Measurements from ENCODE around the gene TRAF3IP1.

The TRAF3IP1 gene

GRCh38 chr2:238294393-238295143 is 25.8 kb upstream of the TRAF3IP1 start:
- in situ Hi-C loops (cut with HindIII; ENCODE audit: low sequenced_read_pairs), result no loop called here
- H3K4me3 ChIP-seq (ENCODE audit: low read depth, low read length), result no peak overlapping the region
- no peak for TF ChIP-seq CTCF (IDR thresholded peaks at IDR 0.05; ENCODE audit: low read depth, low read length, missing control alignments)
- DNase-seq (ENCODE audit: low read depth), result no peak

- in situ Hi-C loops (cut with HindIII; ENCODE audit: low sequenced_read_pairs), result no loop called here
- TF ChIP-seq CTCF (IDR thresholded peaks at IDR 0.05; ENCODE audit: low read depth, low read length, missing control alignments), result no peak
- DNase-seq (ENCODE audit: low read depth), result no peak
- H3K4me3 ChIP-seq (ENCODE audit: low read depth, low read length), result no peak overlapping the region
These were observed 24.9 kb upstream of the TRAF3IP1 start for GRCh38 chr2:238295144-238296112.

GRCh38 chr2:238296638-238297457 is 23.5 kb upstream of the TRAF3IP1 start:
- in situ Hi-C loops (cut with HindIII; ENCODE audit: low sequenced_read_pairs), result no loop called here
- no peak for TF ChIP-seq CTCF (IDR thresholded peaks at IDR 0.05; ENCODE audit: low read depth, low read length, missing control alignments)
- DNase-seq (ENCODE audit: low read depth), result no peak
- no peak overlapping the region for H3K4me3 ChIP-seq (ENCODE audit: low read depth, low read length)

- TF ChIP-seq CTCF (IDR thresholded peaks at IDR 0.05; ENCODE audit: low read depth, low read length, missing control alignments), result no peak
- no peak for DNase-seq (ENCODE audit: low read depth)
- H3K4me3 ChIP-seq (ENCODE audit: low read depth, low read length), result no peak overlapping the region
- in situ Hi-C loops (cut with HindIII; ENCODE audit: low sequenced_read_pairs), result no loop called here
These were observed 20.5 kb upstream of the TRAF3IP1 start for GRCh38 chr2:238299803-238300202.

- H3K4me3 ChIP-seq (ENCODE audit: low read depth, low read length), result no peak overlapping the region
- DNase-seq (ENCODE audit: low read depth), result no peak
- no peak for TF ChIP-seq CTCF (IDR thresholded peaks at IDR 0.05; ENCODE audit: low read depth, low read length, missing control alignments)
- in situ Hi-C loops (cut with HindIII; ENCODE audit: low sequenced_read_pairs), result no loop called here
These were observed 18.2 kb upstream of the TRAF3IP1 start for GRCh38 chr2:238302087-238302486.

GRCh38 chr2:238302751-238303150 is 17.6 kb upstream of the TRAF3IP1 start:
- DNase-seq (ENCODE audit: low read depth), result no peak
- in situ Hi-C loops (cut with HindIII; ENCODE audit: low sequenced_read_pairs), result no loop called here
- no peak overlapping the region for H3K4me3 ChIP-seq (ENCODE audit: low read depth, low read length)
- no peak for TF ChIP-seq CTCF (IDR thresholded peaks at IDR 0.05; ENCODE audit: low read depth, low read length, missing control alignments)

Measured in astrocyte of the cerebellum (primary cell).